HG03060 (cell line): ENCODE measurements around the gene ASB8.
"Not testable (repeated sequence)": the region's sequence is repeated elsewhere in the genome, so short reads cannot be mapped to it uniquely, and the experiment has no call there.

Source experiments
- ATAC-seq: cut with Tn5 transposase; IDR thresholded peaks from one replicate; pipeline ENCODE4 v1.9.1; 2021; ENCODE audit warnings: low read depth, moderate number of reproducible peaks; ENCODE audit not compliant: unreplicated experiment

ASB8 gene

GRCh38 chr12:48183876-48184548, 26.7 kb upstream of the ASB8 start:
- no peak for ATAC-seq

DNA sequence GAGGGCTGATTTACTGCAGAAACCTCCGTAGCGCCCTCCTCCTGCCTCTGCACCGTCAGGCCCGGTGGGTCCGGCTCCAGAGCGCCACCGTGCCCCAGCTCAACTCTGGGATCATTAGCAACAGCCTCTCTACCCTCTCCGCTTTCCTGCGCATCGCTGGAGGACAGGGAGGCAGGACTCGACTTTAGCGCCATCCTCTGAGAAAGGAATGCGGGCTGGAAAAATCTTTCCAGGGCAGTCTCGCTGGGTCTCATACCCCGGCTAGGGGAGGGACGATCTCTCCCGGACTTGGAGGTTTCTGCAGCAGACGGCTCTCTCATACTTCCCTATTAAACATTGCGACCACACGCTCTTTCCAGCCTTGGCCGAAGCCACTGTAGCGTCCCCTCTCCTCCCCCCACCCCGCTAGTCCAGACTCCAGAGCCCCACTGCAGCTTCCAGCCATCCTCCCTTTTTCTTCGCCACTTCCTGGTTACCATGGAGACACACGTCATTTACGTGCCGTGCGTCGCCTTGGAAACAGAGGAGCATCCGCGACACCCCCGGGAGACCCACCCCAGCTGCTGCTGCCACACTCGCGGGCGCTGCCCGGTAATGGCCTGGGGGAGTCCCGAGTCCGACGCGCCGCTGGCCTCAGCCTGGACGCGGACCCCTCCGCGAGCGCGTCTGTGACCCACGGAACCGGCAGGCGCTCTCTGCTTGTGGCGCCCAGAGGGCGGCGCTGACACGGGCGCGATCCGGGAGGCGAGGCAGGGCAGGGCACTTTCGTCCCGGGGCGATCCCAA, 26.0 kb upstream of the ASB8 start, which contains the start of gene CCDC184:
CCDC184 (plus strand) TSS at position 554 of the 785 bp plus-strand sequence. CDS start 479 bp downstream, outside the sequence.
- ATAC-seq, result no peak

DNA sequence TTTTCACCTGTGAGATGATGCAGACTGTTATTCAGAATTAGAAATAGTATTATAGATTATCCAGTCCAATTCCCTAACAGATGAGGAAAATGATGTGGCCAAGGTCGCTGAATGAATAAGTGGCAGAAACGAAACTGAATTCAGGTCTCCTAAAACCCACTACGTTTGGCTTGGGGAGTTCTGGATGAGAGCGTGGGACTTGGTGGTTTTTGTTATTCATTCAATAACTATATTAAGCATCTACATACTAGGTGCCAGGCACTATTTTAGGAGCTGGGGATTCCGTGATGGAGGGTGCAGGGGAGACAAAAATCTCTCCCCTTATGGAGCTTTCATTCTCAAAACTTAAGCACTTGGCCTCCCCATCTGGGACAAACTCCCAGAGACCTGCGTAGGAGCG, 25.3 kb upstream of the ASB8 start:
- ATAC-seq, result no peak

DNA sequence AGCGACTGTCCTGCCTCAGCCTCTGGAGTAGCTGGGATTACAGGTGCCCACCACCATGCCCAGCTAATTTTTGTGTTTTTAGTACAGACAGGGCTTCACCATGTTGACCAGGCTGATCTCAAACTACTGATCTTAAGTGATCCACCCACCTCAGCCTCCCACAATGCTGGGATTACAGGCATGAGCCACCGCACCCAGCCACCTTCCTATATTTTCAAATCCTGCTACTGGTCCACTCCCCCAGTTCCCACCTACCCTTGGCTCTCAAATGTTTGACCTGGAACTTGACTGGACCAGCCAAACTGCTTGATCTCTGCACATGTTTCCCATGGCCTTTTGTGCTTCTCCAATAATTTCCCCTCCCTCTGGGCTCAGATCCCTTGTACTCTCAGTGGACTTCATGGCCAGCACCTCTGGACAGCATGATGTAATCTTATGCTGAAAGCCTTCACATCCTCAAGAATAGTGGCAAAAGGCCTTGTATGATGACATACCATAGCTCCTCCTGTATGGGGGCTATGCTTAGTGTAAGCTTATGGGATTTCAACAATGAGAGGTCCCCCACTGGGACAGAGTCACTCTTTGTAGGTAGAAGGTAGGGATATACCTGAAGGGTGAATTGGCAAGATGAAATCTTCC, 23.7 kb upstream of the ASB8 start:
- ATAC-seq, result no peak

GRCh38 chr12:48180424-48180823, 23.1 kb upstream of the ASB8 start:
- ATAC-seq, result no peak

DNA sequence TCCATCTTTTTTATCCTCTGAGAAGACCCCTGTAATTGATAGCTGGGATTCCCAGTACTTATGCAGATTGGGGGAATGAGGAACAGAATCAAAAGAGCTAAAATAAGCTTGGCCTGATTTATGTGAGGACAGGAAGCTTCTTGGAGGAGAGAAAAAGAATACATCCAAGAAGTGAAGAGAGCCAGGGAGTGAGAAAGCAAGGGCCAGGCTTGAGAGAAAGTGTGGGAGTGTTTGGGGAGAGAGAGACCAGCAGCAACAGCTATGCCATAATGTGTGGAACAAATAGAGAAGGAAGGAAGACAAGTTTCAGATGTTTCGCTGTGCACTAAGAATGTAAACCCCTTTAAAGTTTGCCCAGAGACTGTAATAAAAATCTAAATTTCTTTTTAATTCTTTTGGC, 22.2 kb upstream of the ASB8 start:
- ATAC-seq, result no peak

DNA sequence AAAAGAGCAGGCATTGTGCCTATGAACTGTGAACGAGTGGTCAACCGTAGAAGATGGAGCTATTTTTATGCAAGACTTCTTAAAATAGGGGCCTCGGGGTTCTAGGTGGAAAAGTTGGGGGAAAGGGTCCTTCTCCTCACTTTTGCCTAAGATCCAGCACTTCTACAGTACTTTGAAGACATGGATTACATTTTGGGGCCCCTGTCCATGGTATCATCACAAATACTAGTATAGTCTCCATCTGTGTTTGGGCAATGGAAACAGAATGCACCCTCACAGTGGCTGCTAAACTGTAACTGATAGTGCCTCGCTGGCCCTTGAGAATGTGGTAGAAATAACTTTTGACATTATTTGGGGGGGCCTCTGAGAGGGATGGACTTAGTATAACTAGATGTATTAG, 20.7 kb upstream of the ASB8 start:
- no peak for ATAC-seq

GRCh38 chr12:48176417-48176751, 19.1 kb upstream of the ASB8 start:
- no peak for ATAC-seq

DNA sequence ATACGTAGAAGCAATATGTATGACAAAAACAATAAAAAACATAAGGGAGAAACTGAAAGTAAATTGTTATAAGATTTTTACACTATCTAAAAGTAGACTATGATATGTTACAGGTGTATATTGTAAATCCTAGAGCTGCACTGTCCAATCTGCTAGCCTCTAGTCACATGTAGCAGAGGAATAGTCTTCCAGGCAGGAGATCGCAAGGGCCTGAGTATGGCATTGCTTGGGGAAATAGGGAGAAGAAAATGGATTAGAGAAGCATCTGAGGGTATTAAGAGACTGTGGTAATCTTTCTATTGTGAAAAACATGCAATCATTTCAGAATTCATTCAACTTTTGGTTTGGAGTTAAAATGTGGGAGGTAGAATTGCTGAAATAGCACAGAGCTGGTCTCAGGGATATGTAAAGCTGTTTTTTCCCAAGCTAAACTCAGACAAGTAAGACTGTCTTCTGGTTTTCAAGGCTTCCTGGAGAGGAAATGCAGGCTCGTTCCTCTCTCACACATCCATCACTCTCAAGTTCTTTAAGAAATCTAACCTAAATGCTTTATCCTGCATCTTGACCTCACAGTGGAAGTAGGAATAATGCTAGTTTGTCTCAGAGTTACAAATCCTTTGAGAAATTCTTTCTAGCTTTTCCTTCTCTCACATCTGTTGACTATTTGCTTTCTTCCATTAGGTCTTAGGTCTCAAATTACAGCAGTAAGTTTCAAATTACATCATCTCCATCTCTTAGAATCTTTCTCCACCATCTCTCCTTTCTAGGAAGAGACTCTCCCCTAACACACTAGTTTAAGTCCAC, 18.5 kb upstream of the ASB8 start:
- ATAC-seq, result no peak

- ATAC-seq, result no peak
These were observed 11.7 kb upstream of the ASB8 start for GRCh38 chr12:48169011-48169410.

GRCh38 chr12:48165089-48165981, 8.0 kb upstream of the ASB8 start:
- no peak for ATAC-seq

GRCh38 chr12:48164451-48164850, 7.1 kb upstream of the ASB8 start:
- ATAC-seq, result no peak

GRCh38 chr12:48163150-48163747, 5.9 kb upstream of the ASB8 start:
- no peak for ATAC-seq

DNA sequence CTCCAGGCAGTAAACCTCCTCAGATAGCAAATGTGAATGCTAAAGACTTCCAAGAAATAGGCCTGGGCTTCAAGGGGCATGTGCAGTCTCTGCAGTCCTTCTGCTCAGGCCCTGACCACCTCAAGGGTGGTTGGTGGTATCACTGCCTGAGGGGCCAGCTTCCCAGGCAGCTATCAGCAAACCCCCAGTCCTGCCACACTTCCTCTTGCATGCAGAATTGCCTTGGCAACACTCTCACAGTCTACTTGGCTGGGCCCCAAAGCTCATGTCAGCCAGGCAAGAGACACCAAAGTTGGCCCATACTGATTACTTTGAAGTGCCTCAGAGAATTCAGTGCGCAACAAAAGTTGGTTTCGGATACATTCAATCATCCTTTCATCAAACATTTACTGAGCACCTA, 3.5 kb upstream of the ASB8 start:
- ATAC-seq, result no peak

- ATAC-seq, result no peak
These were observed 2.7 kb upstream of the ASB8 start for GRCh38 chr12:48160046-48160445.

DNA sequence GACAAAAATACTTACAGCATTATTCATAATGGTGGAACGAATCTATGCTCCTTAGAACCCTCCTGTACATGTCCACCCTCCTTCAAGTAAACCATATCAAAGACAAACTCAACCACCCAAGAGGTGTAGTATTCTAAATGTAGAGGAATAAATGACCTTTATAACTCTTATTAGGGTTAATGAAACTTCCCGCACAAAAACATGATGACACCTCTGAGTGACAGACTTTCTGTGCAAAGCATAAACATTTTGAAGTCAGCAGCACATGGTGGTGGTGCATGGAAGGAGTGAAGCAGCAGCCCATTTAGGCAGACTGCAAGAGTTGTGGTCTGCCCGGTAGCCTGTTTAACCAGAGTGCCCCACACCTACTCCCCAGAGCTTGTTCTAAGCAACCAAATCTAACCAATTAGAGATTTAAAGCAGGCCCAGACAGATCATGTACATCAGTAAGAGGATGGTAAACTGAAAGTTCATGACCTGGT, 615 bp upstream of the ASB8 start:
- no peak for ATAC-seq

DNA sequence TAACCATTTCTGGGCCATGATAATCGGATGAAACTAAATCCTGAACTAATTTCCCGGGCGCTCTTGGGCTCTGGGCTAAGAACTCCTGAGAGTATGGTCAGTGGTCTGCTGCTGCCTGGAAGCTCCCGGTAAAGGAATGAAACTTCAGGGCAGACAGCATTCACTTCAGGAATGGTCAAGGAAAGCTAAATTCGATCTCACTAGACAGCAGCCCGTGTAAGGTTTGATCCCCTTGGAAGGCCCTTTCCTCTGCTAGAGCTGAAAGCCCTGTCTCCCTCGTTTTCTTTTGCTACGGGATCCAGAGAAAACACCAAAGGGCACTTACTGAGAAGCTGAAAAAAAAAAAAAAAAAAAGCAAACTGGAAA, 680 bp downstream of the ASB8 start:
- ATAC-seq, result no peak

- ATAC-seq, result not testable (repeated sequence)
These were observed 1.5 kb downstream of the ASB8 start for GRCh38 chr12:48155786-48156185.

- ATAC-seq, result no peak
These were observed 6.1 kb downstream of the ASB8 start for GRCh38 chr12:48151103-48151771.
